Measurements from ENCODE around the gene KLHL2. TPM values are rescaled to one million over a fixed set of nuclear protein-coding genes. Genes with fewer than 3 reads are reported as not detected.
"Not testable (repeated sequence)": the region's sequence is repeated elsewhere in the genome, so short reads cannot be mapped to it uniquely, and the experiment has no call there.

Gene KLHL2, protein sequence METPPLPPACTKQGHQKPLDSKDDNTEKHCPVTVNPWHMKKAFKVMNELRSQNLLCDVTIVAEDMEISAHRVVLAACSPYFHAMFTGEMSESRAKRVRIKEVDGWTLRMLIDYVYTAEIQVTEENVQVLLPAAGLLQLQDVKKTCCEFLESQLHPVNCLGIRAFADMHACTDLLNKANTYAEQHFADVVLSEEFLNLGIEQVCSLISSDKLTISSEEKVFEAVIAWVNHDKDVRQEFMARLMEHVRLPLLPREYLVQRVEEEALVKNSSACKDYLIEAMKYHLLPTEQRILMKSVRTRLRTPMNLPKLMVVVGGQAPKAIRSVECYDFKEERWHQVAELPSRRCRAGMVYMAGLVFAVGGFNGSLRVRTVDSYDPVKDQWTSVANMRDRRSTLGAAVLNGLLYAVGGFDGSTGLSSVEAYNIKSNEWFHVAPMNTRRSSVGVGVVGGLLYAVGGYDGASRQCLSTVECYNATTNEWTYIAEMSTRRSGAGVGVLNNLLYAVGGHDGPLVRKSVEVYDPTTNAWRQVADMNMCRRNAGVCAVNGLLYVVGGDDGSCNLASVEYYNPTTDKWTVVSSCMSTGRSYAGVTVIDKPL
- total RNA-seq (10 to 100 TPM; 18.4 to 19.3 TPM), polyA plus RNA-seq (1 to 10 TPM; 2.1 to 8.2 TPM)

DNA sequence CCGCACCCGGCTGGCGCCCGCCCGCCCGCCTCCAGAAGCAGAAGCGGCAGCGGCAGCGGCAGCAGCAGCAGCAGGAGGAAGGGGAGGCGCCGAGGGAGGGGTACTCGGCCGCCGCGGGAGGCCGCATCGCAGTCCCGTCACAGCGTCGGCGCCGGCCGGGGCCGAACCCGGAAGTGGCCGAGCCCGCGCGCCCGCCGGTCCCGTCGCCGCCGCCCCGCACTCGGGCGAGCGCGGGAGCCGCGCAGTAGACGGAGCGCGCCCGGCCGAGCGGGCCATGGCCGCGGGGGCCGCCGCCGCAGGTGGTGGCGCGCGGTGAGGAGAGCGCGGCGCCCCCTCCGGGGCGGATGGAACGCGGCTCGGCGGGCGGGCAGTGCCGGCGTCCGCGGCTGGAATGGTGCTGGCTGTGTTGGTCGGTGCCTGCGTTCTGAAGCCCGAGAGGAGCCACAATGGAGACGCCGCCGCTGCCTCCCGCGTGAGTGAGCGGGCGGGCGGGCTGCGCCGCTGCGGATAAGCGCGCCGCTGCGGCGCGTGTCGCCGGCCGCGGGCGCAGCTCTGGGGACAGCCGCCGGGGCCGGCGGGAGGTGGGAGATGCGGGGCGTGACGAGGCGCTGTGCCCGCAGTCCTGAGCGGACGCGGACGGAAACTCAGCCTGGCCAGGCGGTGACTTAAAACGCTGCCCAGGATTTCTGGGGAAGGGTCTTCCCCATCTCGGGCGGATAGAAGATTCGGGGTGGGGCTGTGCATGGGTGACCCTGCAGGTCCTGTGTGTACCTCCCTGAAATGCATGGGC, at the start of gene KLHL2:
Gene KLHL2 (plus strand): TSS at position 131 of the 790 bp plus-strand sequence. CDS start 316 bp downstream, at position 447.
- no peaks in the 10 kb centered on the region for H3K9me3 Mint-ChIP-seq
- peak within 1 kb of the TSS; percentile 50 for H3K27ac ChIP-seq (ENCODE audit: low read depth, low read length)
- H3K4me3 Mint-ChIP-seq = peak within 1 kb of the TSS; percentile 94 to 98 (median 96)
- intact Hi-C loops (cut with micrococcal nuclease) = loop anchor here (1.0 to 10.0 kb wide), 3 partner anchors 47 to 120 kb away; partner anchors contain the start of genes MSMO1 and TMEM192
- peaks cover 42 to 64% (median 50%) of the 10 kb centered on the region in 4 donors for H3K4me1 Mint-ChIP-seq
- H3K9me3 ChIP-seq (ENCODE audit: control insufficient read depth in 1 of 2, low read length in 2 of 2) = no peaks in the 10 kb centered on the region
- no peaks in the 10 kb centered on the region for H3K36me3 ChIP-seq (ENCODE audit: insufficient read depth, low read length)
- H3K4me1 ChIP-seq (ENCODE audit: insufficient read depth, low read length) = peaks cover 38% of the 10 kb centered on the region
- CTCF ChIA-PET (ENCODE audit: partially characterized antibody) = interaction anchor here (1.0 to 1.6 kb wide), 3 partner anchors 76 to 118 kb away, joined by 3 to 6 read pairs (median 4); partner anchors contain the start of gene TMEM192
- H3K36me3 Mint-ChIP-seq = peaks cover 0 to 5% of the 10 kb centered on the region in 2 donors
- POLR2A ChIA-PET (ENCODE audit: partially characterized antibody) = interaction anchor here (1.7 to 2.3 kb wide), 4 partner anchors 10 to 120 kb away, joined by 4 to 9 read pairs (median 8); partner anchors contain the start of genes MSMO1 and TMEM192
- peak within 1 kb of the TSS; percentile 49 to 89 for H3K4me3 ChIP-seq (ENCODE audit: low read length in 2 of 2)
- H3K27ac Mint-ChIP-seq = peak within 1 kb of the TSS; percentile 86 to 97 (median 93)
- no peaks in the 10 kb centered on the region for H3K27me3 Mint-ChIP-seq
- H3K27me3 ChIP-seq (ENCODE audit: insufficient read depth, low read length) = no peaks in the 10 kb centered on the region
- DNase-seq = peak; percentile 66 to 76 (median 66)

DNA sequence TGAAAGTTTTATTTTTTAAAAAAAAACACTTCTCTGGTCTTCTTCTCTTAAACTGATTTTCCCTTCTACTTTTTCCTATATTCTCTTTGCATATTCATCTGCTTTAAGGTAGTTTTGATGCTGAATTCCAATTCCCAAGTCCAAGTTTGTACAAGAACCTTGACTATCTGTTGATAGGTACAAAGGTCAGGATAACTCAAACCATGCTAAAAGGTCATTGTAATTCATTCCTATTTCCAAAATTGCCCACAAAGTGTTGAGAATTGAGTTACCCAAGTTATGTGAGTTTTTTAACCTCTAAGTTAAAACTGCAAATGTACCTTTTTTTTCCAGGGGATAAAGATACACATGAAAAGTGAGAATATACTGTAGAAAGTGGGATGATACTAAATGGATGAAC, 48.6 kb upstream of the KLHL2 start:
- Mint-ChIP-seq H3K36me3 (no peaks in the 10 kb centered on the region), H3K4me1 (no peaks in the 10 kb centered on the region), H3K27ac (no peak overlapping the region), H3K27me3 (peaks cover 10 to 16% of the 10 kb centered on the region in 2 donors), H3K4me3 (no peak overlapping the region), H3K9me3 (peaks cover 0 to 8% (median 2%) of the 10 kb centered on the region in 8 donors)
- intact Hi-C loops (cut with micrococcal nuclease) = no loop called here
- DNase-seq = no peak
- no peak overlapping the region for H3K4me3 ChIP-seq (ENCODE audit: low read length in 2 of 2)
- CTCF ChIA-PET (ENCODE audit: partially characterized antibody) = no interaction called here
- POLR2A ChIA-PET (ENCODE audit: partially characterized antibody) = no interaction called here
- H3K9me3 ChIP-seq (ENCODE audit: control insufficient read depth in 1 of 2, low read length in 2 of 2) = no peaks in the 10 kb centered on the region
- no peak overlapping the region for H3K27ac ChIP-seq (ENCODE audit: low read depth, low read length)
- peaks cover 6% of the 10 kb centered on the region for H3K27me3 ChIP-seq (ENCODE audit: insufficient read depth, low read length)
- no peaks in the 10 kb centered on the region for H3K4me1 ChIP-seq (ENCODE audit: insufficient read depth, low read length)
- no peaks in the 10 kb centered on the region for H3K36me3 ChIP-seq (ENCODE audit: insufficient read depth, low read length)

DNA sequence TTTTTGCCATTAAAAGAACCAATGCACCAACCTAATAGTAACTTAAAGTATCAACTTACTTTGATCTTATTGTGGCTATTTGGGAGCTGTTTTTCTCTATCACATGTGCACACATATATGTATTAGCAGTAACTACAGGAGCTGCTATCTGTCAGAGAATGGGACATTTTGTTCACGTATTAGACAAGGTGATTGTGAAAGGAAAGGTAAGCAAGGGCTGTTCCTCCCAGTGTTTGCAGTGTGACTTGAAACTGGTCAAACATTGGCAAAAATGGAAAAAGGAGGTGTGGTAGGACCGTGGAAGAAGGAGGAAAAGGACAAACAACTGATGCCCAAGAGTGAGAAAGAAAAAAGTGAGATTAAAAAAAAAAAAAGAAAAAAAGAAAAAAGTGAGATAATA, 43.1 kb upstream of the KLHL2 start:
- H3K36me3 Mint-ChIP-seq = no peaks in the 10 kb centered on the region
- DNase-seq = no peak
- peaks cover 9 to 13% of the 10 kb centered on the region in 2 donors for H3K27me3 Mint-ChIP-seq
- Histone ChIP-seq H3K27ac (ENCODE audit: low read depth, low read length) (no peak overlapping the region), H3K9me3 (ENCODE audit: control insufficient read depth in 1 of 2, low read length in 2 of 2) (no peaks in the 10 kb centered on the region), H3K27me3 (ENCODE audit: insufficient read depth, low read length) (no peaks in the 10 kb centered on the region), H3K4me3 (ENCODE audit: low read length in 2 of 2) (no peak overlapping the region), H3K36me3 (ENCODE audit: insufficient read depth, low read length) (no peaks in the 10 kb centered on the region), H3K4me1 (ENCODE audit: insufficient read depth, low read length) (no peaks in the 10 kb centered on the region)
- CTCF ChIA-PET (ENCODE audit: partially characterized antibody) = interaction anchor here (1.0 kb wide), 1 partner anchor 9 kb away, joined by 3 read pairs; no protein-coding TSS in a partner anchor
- H3K27ac Mint-ChIP-seq = no peak overlapping the region
- intact Hi-C loops (cut with micrococcal nuclease) = no loop called here
- no peak overlapping the region for H3K4me3 Mint-ChIP-seq
- H3K9me3 Mint-ChIP-seq = peaks cover 0 to 15% (median 9%) of the 10 kb centered on the region in 8 donors
- H3K4me1 Mint-ChIP-seq = no peaks in the 10 kb centered on the region
- POLR2A ChIA-PET (ENCODE audit: partially characterized antibody) = no interaction called here

DNA sequence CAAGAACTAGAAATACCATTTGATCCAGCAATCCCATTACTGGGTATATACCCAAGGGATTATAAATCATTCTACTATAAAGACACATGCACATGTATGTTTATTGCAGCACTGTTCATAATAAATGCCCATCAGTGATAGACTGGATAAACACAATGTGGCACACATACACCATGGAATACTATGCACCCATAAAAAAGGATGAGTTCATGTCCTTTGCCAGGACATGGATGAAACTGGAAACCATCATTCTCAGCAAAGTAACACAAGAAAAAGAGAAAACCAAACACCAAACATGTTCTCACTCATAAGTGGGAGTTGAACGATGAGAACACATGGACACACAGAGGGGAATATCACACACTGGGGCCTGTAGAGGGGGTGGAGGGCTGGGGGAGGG, 40.5 kb upstream of the KLHL2 start:
- POLR2A ChIA-PET (ENCODE audit: partially characterized antibody); H3K27ac ChIP-seq (ENCODE audit: low read depth, low read length): not testable (repeated sequence)

DNA sequence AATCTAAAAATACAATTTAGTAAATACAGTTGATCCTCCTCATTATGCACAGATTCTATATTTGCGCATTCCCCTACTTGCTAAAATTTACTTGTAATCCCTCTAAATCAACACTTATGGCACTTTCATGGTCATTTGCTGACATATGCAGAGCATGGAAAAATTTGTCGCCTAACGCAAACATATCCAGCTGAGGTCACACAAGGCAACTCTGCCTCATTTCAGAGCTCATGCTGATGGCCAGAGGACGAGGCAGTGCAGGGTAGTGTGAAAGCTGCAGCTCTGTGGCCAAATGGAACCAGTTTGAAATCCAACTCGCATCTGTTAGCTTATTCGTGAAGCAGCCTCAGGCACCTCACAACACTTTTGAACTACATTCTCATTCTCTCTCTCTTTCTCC, 39.7 kb upstream of the KLHL2 start:
- no peaks in the 10 kb centered on the region for H3K36me3 Mint-ChIP-seq
- Histone ChIP-seq H3K4me1 (ENCODE audit: insufficient read depth, low read length) (no peaks in the 10 kb centered on the region), H3K36me3 (ENCODE audit: insufficient read depth, low read length) (no peaks in the 10 kb centered on the region), H3K27ac (ENCODE audit: low read depth, low read length) (no peak overlapping the region), H3K4me3 (ENCODE audit: low read length in 2 of 2) (no peak overlapping the region), H3K9me3 (ENCODE audit: control insufficient read depth in 1 of 2, low read length in 2 of 2) (no peaks in the 10 kb centered on the region), H3K27me3 (ENCODE audit: insufficient read depth, low read length) (no peaks in the 10 kb centered on the region)
- peaks cover 0 to 15% (median 9%) of the 10 kb centered on the region in 8 donors for H3K9me3 Mint-ChIP-seq
- ChIA-PET CTCF (ENCODE audit: partially characterized antibody) (no interaction called here), POLR2A (ENCODE audit: partially characterized antibody) (no interaction called here)
- DNase-seq = no peak
- intact Hi-C loops (cut with micrococcal nuclease) = no loop called here
- H3K27ac Mint-ChIP-seq = no peak overlapping the region
- H3K4me1 Mint-ChIP-seq = no peaks in the 10 kb centered on the region
- peaks cover 5 to 15% of the 10 kb centered on the region in 2 donors for H3K27me3 Mint-ChIP-seq
- no peak overlapping the region for H3K4me3 Mint-ChIP-seq

More for the DNA sequence above, 40.5 kb upstream of the KLHL2 start:
- H3K4me3 ChIP-seq (ENCODE audit: low read length in 2 of 2); H3K27me3 ChIP-seq (ENCODE audit: insufficient read depth, low read length); H3K36me3 Mint-ChIP-seq; H3K9me3 ChIP-seq (ENCODE audit: control insufficient read depth in 1 of 2, low read length in 2 of 2); CTCF ChIA-PET (ENCODE audit: partially characterized antibody); H3K27ac Mint-ChIP-seq; H3K4me1 Mint-ChIP-seq; H3K4me1 ChIP-seq (ENCODE audit: insufficient read depth, low read length); DNase-seq; H3K4me3 Mint-ChIP-seq; H3K36me3 ChIP-seq (ENCODE audit: insufficient read depth, low read length); intact Hi-C loops (cut with micrococcal nuclease): not testable (repeated sequence)
- H3K9me3 Mint-ChIP-seq = peaks cover 0 to 15% (median 9%) of the 10 kb centered on the region in 8 donors
- peaks cover 7 to 13% of the 10 kb centered on the region in 2 donors for H3K27me3 Mint-ChIP-seq

DNA sequence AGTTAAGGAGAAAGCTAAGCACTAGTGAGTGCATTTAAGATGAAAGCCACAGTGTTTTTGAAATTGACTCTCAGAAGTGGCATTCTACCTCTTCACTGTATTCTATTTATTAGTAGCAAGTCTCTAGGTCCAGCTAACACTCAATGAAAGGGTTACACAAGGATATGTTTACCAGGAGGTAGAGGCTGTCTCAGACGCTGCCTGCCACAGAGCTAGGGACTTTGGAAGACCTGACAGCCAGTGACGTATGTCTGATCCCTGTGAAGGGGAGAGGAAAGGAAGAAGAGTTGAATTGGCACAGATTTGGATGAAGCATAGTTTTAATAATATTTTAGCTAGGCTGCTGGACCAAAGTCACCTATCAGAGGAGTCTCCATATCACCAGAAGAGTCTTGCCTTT, 36.5 kb upstream of the KLHL2 start:
- ChIA-PET CTCF (ENCODE audit: partially characterized antibody) (interaction anchor here (1.2 kb wide), 1 partner anchor 26 kb away, joined by 3 read pairs; no protein-coding TSS in a partner anchor), POLR2A (ENCODE audit: partially characterized antibody) (no interaction called here)
- Mint-ChIP-seq H3K4me3 (no peak overlapping the region), H3K4me1 (no peaks in the 10 kb centered on the region), H3K9me3 (peaks cover 0 to 13% (median 11%) of the 10 kb centered on the region in 8 donors), H3K27me3 (peaks cover 3 to 12% of the 10 kb centered on the region in 2 donors), H3K27ac (peak overlapping the region in 1 of 7 donors; percentile 50), H3K36me3 (no peaks in the 10 kb centered on the region)
- DNase-seq = no peak
- Histone ChIP-seq H3K9me3 (ENCODE audit: control insufficient read depth in 1 of 2, low read length in 2 of 2) (no peaks in the 10 kb centered on the region), H3K36me3 (ENCODE audit: insufficient read depth, low read length) (no peaks in the 10 kb centered on the region), H3K4me1 (ENCODE audit: insufficient read depth, low read length) (no peaks in the 10 kb centered on the region), H3K4me3 (ENCODE audit: low read length in 2 of 2) (no peak overlapping the region), H3K27ac (ENCODE audit: low read depth, low read length) (no peak overlapping the region), H3K27me3 (ENCODE audit: insufficient read depth, low read length) (no peaks in the 10 kb centered on the region)
- intact Hi-C loops (cut with micrococcal nuclease) = loop anchor here (1.0 kb wide), 1 partner anchor 11 kb away; no protein-coding TSS in a partner anchor

Measured in CD4-positive, alpha-beta memory T cell (primary cell).